Gastrocnemius medialis (tissue), 4 donors: ENCODE data around the gene C1QTNF8. TPM values are rescaled to one million over a fixed set of nuclear protein-coding genes. Genes with fewer than 3 reads are reported as not detected.

Experiments used
- ATAC-seq, 2 donors: fragments of 150-250 bp; one replicate each; pipeline ENCODE4 v1.9.1; 2016
- DNase-seq, 2 donors: peaks; one replicate each; pipeline ENCODE4 v3.0.0-alpha.2; 2019
- H3K27ac ChIP-seq, 4 donors: fragments of 200-600 bp; sonication (generic); 1 replicate in 1 of 4; 2 replicates in 3 of 4; pipeline ENCODE4 v1.5.1; 2016 to 2018; ENCODE audit warnings: mild to moderate bottlenecking in 2 of 4, moderate library complexity in 1 of 4
- H3K27me3 ChIP-seq, 3 donors: fragments of 200-600 bp; sonication (generic) in 2 of 3; 1 replicate in 1 of 3; 2 replicates in 2 of 3; pipeline versions ENCODE4 v1.5.1 to v1.6.0; 2016 to 2019; ENCODE audit warnings: mild to moderate bottlenecking in 1 of 3, moderate library complexity in 1 of 3
- H3K36me3 ChIP-seq, 2 donors: fragments of 200-600 bp; sonication (generic) in 1 of 2; one replicate each; pipeline ENCODE4 v1.5.1; 2017 to 2018
- H3K4me1 ChIP-seq, 2 donors: fragments of 200-600 bp; sonication (generic) in 1 of 2; one replicate each; pipeline ENCODE4 v1.5.1; 2016 to 2017; ENCODE audit warnings: mild to moderate bottlenecking in 2 of 2
- H3K4me3 ChIP-seq, 4 donors: fragments of 200-600 bp; sonication (generic) in 3 of 4; 1 replicate in 1 of 4; 2 replicates in 3 of 4; pipeline ENCODE4 v1.5.1; 2016 to 2019; ENCODE audit warnings: mild to moderate bottlenecking in 2 of 4
- H3K9me3 ChIP-seq, 3 donors: fragments of 200-600 bp; sonication (generic) in 2 of 3; 1 replicate in 1 of 3; 2 replicates in 2 of 3; pipeline ENCODE4 v1.5.1; 2016 to 2019
- CTCF ChIP-seq, 5 experiments: fragments of 450-650 bp in 3 of 5; fragments of 200-600 bp in 2 of 5; sonication (generic) in 2 of 5; IDR thresholded peaks in 4 of 5; conservative IDR thresholded peaks in 1 of 5; 1 replicate in 4 of 5; 2 replicates in 1 of 5; pipeline ENCODE4 v1.5.1; 2016 to 2019; ENCODE audit warnings: antibody characterized with exemption in 5 of 5, mild to moderate bottlenecking in 3 of 5, moderate library complexity in 3 of 5
- POLR2A ChIP-seq, 2 donors: fragments of 450-650 bp; IDR thresholded peaks; one replicate each; pipeline ENCODE4 v1.6.1; 2017; ENCODE audit warnings: antibody characterized with exemption in 2 of 2, mild to moderate bottlenecking in 2 of 2, moderate library complexity in 2 of 2
- in situ Hi-C, 4 donors: fragments of 200-750 bp; cut with MboI; loops; one replicate each; pipeline versions ENCODE4 v1.15.0 to v1.8.0; 2017; ENCODE audit warnings: low sequenced_read_pairs in 4 of 4
- intact Hi-C: fragments of 100-400 bp; cut with DNase I; formaldehyde crosslinking; loops from one replicate; pipeline ENCODE4 v1.15.1; 2023; ENCODE audit warnings: low total_unique reads
- total RNA-seq, 4 donors: library from RNA; depleted of rRNA; stranded (reverse); fragments of >200 nt; gene quantifications; one replicate each; pipeline versions ENCODE4 v1.1.0 to v1.2.3, GENCODE V29; 2016

The C1QTNF8 gene
- total RNA-seq, result not detected

- Histone ChIP-seq H3K4me3 (no peak within 1 kb of the TSS), H3K9me3 (no peaks in the 10 kb centered on the region), H3K36me3 (no peaks in the 10 kb centered on the region), H3K27me3 (no peaks in the 10 kb centered on the region), H3K27ac (peak within 1 kb of the TSS; percentile 84 to 93 (median 88)), H3K4me1 (peaks cover 22% of the 10 kb centered on the region in 2 donors)
- intact Hi-C loops (no loop called here), in situ Hi-C loops (no loop called here)
- ATAC-seq (no peak), DNase-seq (no peak)
- TF ChIP-seq POLR2A (IDR thresholded peaks at IDR 0.05), result no peak
- no peak for TF ChIP-seq CTCF (IDR thresholded peaks at IDR 0.05 in 4 of 5, conservative IDR thresholded peaks at IDR 0.05 in 1 of 5)
Measured at GRCh38 chr16:1096169-1097082, at the start of gene C1QTNF8. TSS of gene C1QTNF8 (minus strand) at chr16:1096244. CDS start at chr16:1094922, 1,322 bp downstream.

- Histone ChIP-seq H3K27ac (no peak overlapping the region), H3K36me3 (no peaks in the 10 kb centered on the region), H3K4me3 (no peak overlapping the region), H3K9me3 (no peaks in the 10 kb centered on the region), H3K4me1 (no peaks in the 10 kb centered on the region), H3K27me3 (peaks cover 43 to 70% (median 66%) of the 10 kb centered on the region in 3 donors)
- in situ Hi-C loops, result no loop called here
- intact Hi-C loops, result no loop called here
- ATAC-seq (no peak), DNase-seq (no peak)
- TF ChIP-seq POLR2A (IDR thresholded peaks at IDR 0.05) (no peak), CTCF (IDR thresholded peaks at IDR 0.05 in 4 of 5, conservative IDR thresholded peaks at IDR 0.05 in 1 of 5) (no peak)
Measured at GRCh38 chr16:1145383-1146100, 49.5 kb upstream of the C1QTNF8 start.

- in situ Hi-C loops (no loop called here), intact Hi-C loops (no loop called here)
- H3K9me3 ChIP-seq, result no peaks in the 10 kb centered on the region
- peaks cover 45 to 62% (median 62%) of the 10 kb centered on the region in 3 donors for H3K27me3 ChIP-seq
- no peak for TF ChIP-seq POLR2A (IDR thresholded peaks at IDR 0.05)
- TF ChIP-seq CTCF (IDR thresholded peaks at IDR 0.05 in 4 of 5, conservative IDR thresholded peaks at IDR 0.05 in 1 of 5), result no peak
- H3K27ac ChIP-seq, result no peak overlapping the region
- ATAC-seq, result no peak
- H3K36me3 ChIP-seq, result no peaks in the 10 kb centered on the region
- H3K4me3 ChIP-seq, result no peak overlapping the region
- DNase-seq, result no peak
- no peaks in the 10 kb centered on the region for H3K4me1 ChIP-seq
Measured at GRCh38 chr16:1144476-1145382, 48.7 kb upstream of the C1QTNF8 start.

- DNase-seq (no peak), ATAC-seq (no peak)
- in situ Hi-C loops (no loop called here), intact Hi-C loops (no loop called here)
- no peaks in the 10 kb centered on the region for H3K4me1 ChIP-seq
- peaks cover 43 to 64% (median 58%) of the 10 kb centered on the region in 3 donors for H3K27me3 ChIP-seq
- TF ChIP-seq POLR2A (IDR thresholded peaks at IDR 0.05) (no peak), CTCF (IDR thresholded peaks at IDR 0.05 in 4 of 5, conservative IDR thresholded peaks at IDR 0.05 in 1 of 5) (no peak)
- H3K4me3 ChIP-seq, result no peak overlapping the region
- no peak overlapping the region for H3K27ac ChIP-seq
- no peaks in the 10 kb centered on the region for H3K36me3 ChIP-seq
- H3K9me3 ChIP-seq, result no peaks in the 10 kb centered on the region
Measured at GRCh38 chr16:1143761-1144450, 47.9 kb upstream of the C1QTNF8 start.
